KOPT-K1 (cell line): Measurements from ENCODE around the gene CCDC86.
"Not testable (repeated sequence)": the region's sequence is repeated elsewhere in the genome, so short reads cannot be mapped to it uniquely, and the experiment has no call there.

Experiments
- H3K27ac ChIP-seq: fragments of 200-600 bp; sonication (generic); 2 replicates; pipeline ENCODE4 v1.5.1; 2016; ENCODE audit warnings: antibody characterized with exemption, mild to moderate bottlenecking, low read depth, low read length; ENCODE audit not compliant: poor library complexity, severe bottlenecking
- H3K36me3 ChIP-seq: fragments of 200-600 bp; sonication (generic); 2 replicates; pipeline ENCODE4 v1.5.1; 2017; ENCODE audit warnings: antibody characterized with exemption, mild to moderate bottlenecking, low read length, moderate library complexity; ENCODE audit not compliant: insufficient read depth
- H3K9me3 ChIP-seq: fragments of 200-600 bp; sonication (generic); 2 replicates; pipeline ENCODE4 v1.5.1; 2017; ENCODE audit warnings: antibody characterized with exemption, low read length, mild to moderate bottlenecking; ENCODE audit not compliant: insufficient read depth, poor library complexity, severe bottlenecking

CCDC86 gene

GRCh38 chr11:60821827-60822599 is 19.9 kb upstream of the CCDC86 start:
- Histone ChIP-seq H3K36me3 (no peaks in the 10 kb centered on the region), H3K9me3 (peaks cover 6% of the 10 kb centered on the region), H3K27ac (peak overlapping the region; percentile 46)

- not testable (repeated sequence) for H3K9me3 ChIP-seq, H3K27ac ChIP-seq, H3K36me3 ChIP-seq
These were observed 18.1 kb upstream of the CCDC86 start for GRCh38 chr11:60823745-60824306.

GRCh38 chr11:60825118-60825517 is 16.8 kb upstream of the CCDC86 start:
- Histone ChIP-seq H3K9me3 (no peaks in the 10 kb centered on the region), H3K27ac (no peak overlapping the region), H3K36me3 (no peaks in the 10 kb centered on the region)

- no peaks in the 10 kb centered on the region for H3K36me3 ChIP-seq
- H3K27ac ChIP-seq: no peak overlapping the region
- no peaks in the 10 kb centered on the region for H3K9me3 ChIP-seq
These were observed 16.1 kb upstream of the CCDC86 start for GRCh38 chr11:60825790-60826189.

- H3K27ac ChIP-seq: no peak overlapping the region
- no peaks in the 10 kb centered on the region for H3K9me3 ChIP-seq
- H3K36me3 ChIP-seq: no peaks in the 10 kb centered on the region
These were observed 11.3 kb upstream of the CCDC86 start for GRCh38 chr11:60830478-60831142.

GRCh38 chr11:60831143-60831500 is 10.8 kb upstream of the CCDC86 start:
- H3K9me3 ChIP-seq: no peaks in the 10 kb centered on the region
- no peak overlapping the region for H3K27ac ChIP-seq
- no peaks in the 10 kb centered on the region for H3K36me3 ChIP-seq

GRCh38 chr11:60831501-60832079 is 10.3 kb upstream of the CCDC86 start:
- Histone ChIP-seq H3K36me3 (no peaks in the 10 kb centered on the region), H3K27ac (no peak overlapping the region), H3K9me3 (no peaks in the 10 kb centered on the region)

GRCh38 chr11:60834742-60835533 is 7.0 kb upstream of the CCDC86 start:
- H3K9me3 ChIP-seq: no peaks in the 10 kb centered on the region
- H3K36me3 ChIP-seq: no peaks in the 10 kb centered on the region
- no peak overlapping the region for H3K27ac ChIP-seq

GRCh38 chr11:60835534-60835846 is 6.4 kb upstream of the CCDC86 start:
- Histone ChIP-seq H3K9me3 (no peaks in the 10 kb centered on the region), H3K36me3 (no peaks in the 10 kb centered on the region), H3K27ac (no peak overlapping the region)

- H3K36me3 ChIP-seq: no peaks in the 10 kb centered on the region
- H3K27ac ChIP-seq: peak overlapping the region; percentile 22
- H3K9me3 ChIP-seq: no peaks in the 10 kb centered on the region
These were observed 4.9 kb upstream of the CCDC86 start for GRCh38 chr11:60836866-60837515.

- Histone ChIP-seq H3K9me3 (no peaks in the 10 kb centered on the region), H3K36me3 (no peaks in the 10 kb centered on the region), H3K27ac (no peak overlapping the region)
These were observed 3.8 kb upstream of the CCDC86 start for GRCh38 chr11:60838132-60838531.

- Histone ChIP-seq H3K36me3 (peaks cover 20% of the 10 kb centered on the region), H3K9me3 (no peaks in the 10 kb centered on the region), H3K27ac (peak overlapping the region; percentile 77)
These were observed 1.2 kb upstream of the CCDC86 start for GRCh38 chr11:60840470-60841430.

- Histone ChIP-seq H3K36me3 (peaks cover 32% of the 10 kb centered on the region), H3K27ac (peak overlapping the region; percentile 77), H3K9me3 (no peaks in the 10 kb centered on the region)
These were observed 1.0 kb downstream of the CCDC86 start for GRCh38 chr11:60842668-60843600.
